Keratinocyte (primary cell): ENCODE measurements around the gene CRHR2.

Experiments used
- EZH2 ChIP-seq: IDR thresholded peaks from one replicate; pipeline ENCODE4 v1.6.1; 2012; ENCODE audit warnings: inconsistent platforms, mild to moderate bottlenecking, low read length, moderate library complexity
- TF ChIP-seq, protein P1 (sequence below), 3 experiments: IDR thresholded peaks in 1 of 3; conservative IDR thresholded peaks in 1 of 3; optimal IDR thresholded peaks in 1 of 3; 2 replicates in 2 of 3; 3 replicates in 1 of 3; pipeline versions ENCODE3 to v1.5.1; 2011; ENCODE audit warnings: low read length in 3 of 3, mild to moderate bottlenecking in 3 of 3, moderate library complexity in 2 of 3, control low read depth in 1 of 3, inconsistent platforms in 1 of 3; ENCODE audit not compliant: insufficient read depth in 2 of 3; ENCODE audit errors: extremely low read depth in 1 of 3

DNA sequence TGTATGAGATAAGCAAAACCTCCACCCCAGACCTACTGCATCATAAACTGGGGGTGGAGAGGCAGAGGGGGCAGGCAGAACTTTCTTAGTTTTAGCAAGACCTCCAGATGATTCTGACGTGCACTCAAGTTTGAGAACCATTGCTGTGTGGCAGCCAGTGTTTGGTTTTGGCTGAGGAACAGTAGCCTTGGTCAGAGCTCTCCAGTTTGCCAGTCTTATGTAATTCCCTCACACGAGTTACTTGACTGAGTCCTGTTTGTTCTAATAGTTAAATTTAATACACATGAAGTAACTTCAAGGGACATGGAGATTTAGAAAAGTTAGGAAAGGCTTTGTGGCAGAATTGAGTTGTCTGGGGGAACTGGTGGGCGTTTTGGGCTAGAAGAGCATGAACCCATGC lies 49.0 kb downstream of the CRHR2 start:
- TF ChIP-seq, protein P1, sequence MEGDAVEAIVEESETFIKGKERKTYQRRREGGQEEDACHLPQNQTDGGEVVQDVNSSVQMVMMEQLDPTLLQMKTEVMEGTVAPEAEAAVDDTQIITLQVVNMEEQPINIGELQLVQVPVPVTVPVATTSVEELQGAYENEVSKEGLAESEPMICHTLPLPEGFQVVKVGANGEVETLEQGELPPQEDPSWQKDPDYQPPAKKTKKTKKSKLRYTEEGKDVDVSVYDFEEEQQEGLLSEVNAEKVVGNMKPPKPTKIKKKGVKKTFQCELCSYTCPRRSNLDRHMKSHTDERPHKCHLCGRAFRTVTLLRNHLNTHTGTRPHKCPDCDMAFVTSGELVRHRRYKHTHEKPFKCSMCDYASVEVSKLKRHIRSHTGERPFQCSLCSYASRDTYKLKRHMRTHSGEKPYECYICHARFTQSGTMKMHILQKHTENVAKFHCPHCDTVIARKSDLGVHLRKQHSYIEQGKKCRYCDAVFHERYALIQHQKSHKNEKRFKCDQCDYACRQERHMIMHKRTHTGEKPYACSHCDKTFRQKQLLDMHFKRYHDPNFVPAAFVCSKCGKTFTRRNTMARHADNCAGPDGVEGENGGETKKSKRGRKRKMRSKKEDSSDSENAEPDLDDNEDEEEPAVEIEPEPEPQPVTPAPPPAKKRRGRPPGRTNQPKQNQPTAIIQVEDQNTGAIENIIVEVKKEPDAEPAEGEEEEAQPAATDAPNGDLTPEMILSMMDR (optimal IDR thresholded peaks at IDR 0.05 in 1 of 3, IDR thresholded peaks at IDR 0.05 in 1 of 3, conservative IDR thresholded peaks at IDR 0.05 in 1 of 3; ENCODE audit: extremely low read depth in 1 of 3, insufficient read depth in 2 of 3, low read length in 3 of 3) = no peak
- TF ChIP-seq EZH2 = no peak
